Posterior vena cava (tissue), 2 donors: Measurements from ENCODE around the gene PAFAH1B1. TPM values are rescaled to one million over a fixed set of nuclear protein-coding genes. Genes with fewer than 3 reads are reported as not detected.

ENCODE experiments used
- DNase-seq: peaks from one replicate; pipeline ENCODE4 v3.0.0-alpha.2; 2020; ENCODE audit warnings: low spot score
- intact Hi-C, 2 donors: fragments of 100-400 bp; cut with DNase I; formaldehyde crosslinking; loops; one replicate each; pipeline versions ENCODE4 v1.14.1 to v1.14.2; 2022 to 2023
- total RNA-seq, 2 donors: library from RNA; stranded (reverse); fragmentation: NEBNext Ultra II Directional; extraction: Animal tissue kit (Norgen Biotek cat#: 25700); gene quantifications; one replicate each; pipeline ENCODE4 v1.2.1, GENCODE V29; 2021
- donor health status: DM: yes; HTN: yes; CAD: no.
- donor health status: DM: yes; HTN: yes; CAD: no.

PAFAH1B1 gene
- total RNA-seq, 2 donors from 2014 or later, result 129 to 138 TPM

DNA sequence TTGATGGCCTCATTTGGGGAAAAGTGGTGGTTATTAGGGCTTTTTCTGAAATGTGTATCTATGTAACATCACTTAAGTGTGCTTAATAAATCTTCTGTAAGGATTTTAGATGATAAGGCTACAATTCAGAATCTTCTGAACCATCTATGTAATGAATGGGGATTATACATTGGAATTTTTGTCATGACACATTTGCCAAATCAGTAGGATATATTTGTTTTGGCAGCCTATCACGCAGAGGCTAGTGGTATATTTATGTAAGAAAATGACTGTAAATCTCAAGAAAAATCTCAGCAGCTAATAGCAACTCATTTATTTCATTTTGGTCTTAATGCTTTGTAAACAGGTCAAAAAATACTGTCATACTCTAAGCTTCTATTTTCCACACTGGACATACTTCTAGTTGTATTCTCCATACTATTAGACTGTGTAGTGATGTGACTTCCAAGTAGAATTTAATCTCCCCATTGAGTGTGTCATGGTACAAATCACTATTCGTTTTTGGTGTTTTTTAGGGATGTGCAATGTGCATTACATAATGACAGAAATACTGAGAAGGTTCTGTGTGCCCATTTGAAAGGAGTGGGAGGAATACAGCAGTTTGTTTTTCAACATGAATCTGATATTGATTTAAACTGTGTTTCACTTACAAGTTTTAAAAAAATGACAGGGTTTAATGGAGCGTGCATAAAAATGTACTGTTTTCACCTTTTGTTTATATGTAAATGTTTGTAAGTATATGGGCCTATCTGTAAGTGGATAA is 88.9 kb downstream of the PAFAH1B1 start:
- intact Hi-C loops, result no loop called here

DNA sequence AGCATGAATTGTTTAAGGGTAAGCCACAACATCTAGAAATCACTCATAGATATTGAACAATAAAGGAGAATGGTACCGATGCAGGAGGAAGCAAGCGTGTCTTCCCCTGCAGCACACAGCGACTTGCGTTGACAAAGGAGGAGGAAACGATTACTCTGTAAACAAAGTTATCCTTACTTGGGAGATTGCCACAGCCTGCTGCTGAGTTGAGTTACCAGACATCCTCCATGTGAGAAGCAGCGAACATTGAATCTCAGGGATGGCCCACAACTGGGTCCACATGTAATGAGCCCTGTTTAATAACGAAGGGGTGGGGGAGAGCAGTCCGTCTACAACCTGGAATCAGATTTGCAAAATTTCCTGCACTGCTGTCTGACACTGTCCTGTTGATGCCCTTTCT is 90.5 kb downstream of the PAFAH1B1 start:
- DNase-seq, result no peak
- intact Hi-C loops, result no loop called here

More for the DNA sequence above, 88.9 kb downstream of the PAFAH1B1 start:
- no peak for DNase-seq

- intact Hi-C loops, result no loop called here
- DNase-seq, result no peak
Observed at GRCh38 chr17:2684549-2684948, 91.1 kb downstream of the PAFAH1B1 start.

GRCh38 chr17:2685696-2686095 is 92.2 kb downstream of the PAFAH1B1 start:
- no peak for DNase-seq
- intact Hi-C loops, result no loop called here

DNA sequence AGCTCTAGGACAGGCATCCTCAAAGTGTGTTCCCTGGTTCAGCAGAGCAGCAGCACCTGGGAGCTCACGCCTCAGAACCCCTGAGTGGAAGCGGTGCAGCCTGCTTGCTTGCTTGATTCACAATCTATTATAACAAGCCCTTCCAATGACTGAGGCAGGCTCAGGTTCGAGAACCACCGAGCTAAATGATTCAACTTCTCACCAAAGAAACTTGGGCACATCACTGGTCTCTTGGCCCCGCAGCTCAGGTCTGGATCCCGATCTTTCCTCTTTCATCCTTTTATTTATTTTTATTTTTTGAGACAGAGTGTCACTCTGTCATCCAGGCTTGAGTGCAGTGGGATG is 93.6 kb downstream of the PAFAH1B1 start:
- intact Hi-C loops, result no loop called here

GRCh38 chr17:2688351-2689342 is 95.2 kb downstream of the PAFAH1B1 start:
- DNase-seq, result no peak
- intact Hi-C loops, result no loop called here

More for the DNA sequence above, 93.6 kb downstream of the PAFAH1B1 start:
- no peak for DNase-seq

- intact Hi-C loops, result no loop called here
- DNase-seq, result peak; percentile 80
Observed at GRCh38 chr17:2689411-2690164, 96.1 kb downstream of the PAFAH1B1 start.

- DNase-seq, result peak; percentile 74
- intact Hi-C loops, result no loop called here
Observed at GRCh38 chr17:2690165-2691068, 97.0 kb downstream of the PAFAH1B1 start.

DNA sequence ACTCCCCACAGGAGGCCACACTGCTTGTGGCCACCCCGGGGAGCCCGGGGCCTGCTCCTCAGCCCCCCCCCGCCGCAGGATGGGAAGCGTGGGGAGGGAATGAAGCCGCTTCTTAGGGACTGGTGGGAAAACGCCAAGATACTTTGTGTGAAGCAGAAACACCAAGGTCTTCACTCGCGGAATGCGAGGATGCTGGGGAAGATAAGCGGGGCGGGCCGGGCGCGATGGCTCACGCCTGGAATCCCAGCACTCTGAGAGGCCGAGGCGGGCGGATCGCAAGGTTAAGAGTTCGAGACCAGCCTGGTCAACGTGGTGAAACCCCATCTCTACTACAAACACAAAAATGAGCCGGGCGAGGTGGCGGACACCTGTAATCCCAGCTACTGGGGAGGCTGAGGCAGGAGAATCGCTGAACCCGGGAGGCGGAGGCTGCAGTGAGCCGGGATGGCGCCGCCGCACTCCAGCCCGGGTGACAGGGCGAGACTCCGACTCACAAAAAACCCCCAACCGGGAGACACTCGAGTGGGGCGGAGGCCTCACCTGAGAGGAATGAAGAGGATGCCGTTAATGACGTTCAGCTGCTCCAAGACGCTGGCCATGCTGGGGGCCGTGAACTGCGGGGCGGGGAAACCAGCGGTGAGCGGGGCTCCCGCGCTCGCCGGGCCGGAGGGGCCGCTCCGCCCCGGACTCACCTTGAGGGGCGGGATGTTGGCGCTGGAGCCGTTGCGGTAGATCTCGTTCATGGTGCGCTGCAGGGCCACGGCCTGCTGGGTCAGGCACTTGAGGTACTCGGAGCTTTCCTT is 97.8 kb downstream of the PAFAH1B1 start:
- DNase-seq, result no peak
- intact Hi-C loops, result no loop called here

- intact Hi-C loops, result no loop called here
- DNase-seq, result peak; percentile 81
Observed at GRCh38 chr17:2691965-2692780, 98.7 kb downstream of the PAFAH1B1 start.

- intact Hi-C loops, result no loop called here
- DNase-seq, result no peak
Observed at GRCh38 chr17:2692781-2693135, 99.3 kb downstream of the PAFAH1B1 start.

GRCh38 chr17:2693561-2694380 is 100.3 kb downstream of the PAFAH1B1 start:
- no peak for DNase-seq
- intact Hi-C loops, result no loop called here

GRCh38 chr17:2694381-2695242 is 101.2 kb downstream of the PAFAH1B1 start:
- intact Hi-C loops, result no loop called here
- peak; percentile 73 for DNase-seq

DNA sequence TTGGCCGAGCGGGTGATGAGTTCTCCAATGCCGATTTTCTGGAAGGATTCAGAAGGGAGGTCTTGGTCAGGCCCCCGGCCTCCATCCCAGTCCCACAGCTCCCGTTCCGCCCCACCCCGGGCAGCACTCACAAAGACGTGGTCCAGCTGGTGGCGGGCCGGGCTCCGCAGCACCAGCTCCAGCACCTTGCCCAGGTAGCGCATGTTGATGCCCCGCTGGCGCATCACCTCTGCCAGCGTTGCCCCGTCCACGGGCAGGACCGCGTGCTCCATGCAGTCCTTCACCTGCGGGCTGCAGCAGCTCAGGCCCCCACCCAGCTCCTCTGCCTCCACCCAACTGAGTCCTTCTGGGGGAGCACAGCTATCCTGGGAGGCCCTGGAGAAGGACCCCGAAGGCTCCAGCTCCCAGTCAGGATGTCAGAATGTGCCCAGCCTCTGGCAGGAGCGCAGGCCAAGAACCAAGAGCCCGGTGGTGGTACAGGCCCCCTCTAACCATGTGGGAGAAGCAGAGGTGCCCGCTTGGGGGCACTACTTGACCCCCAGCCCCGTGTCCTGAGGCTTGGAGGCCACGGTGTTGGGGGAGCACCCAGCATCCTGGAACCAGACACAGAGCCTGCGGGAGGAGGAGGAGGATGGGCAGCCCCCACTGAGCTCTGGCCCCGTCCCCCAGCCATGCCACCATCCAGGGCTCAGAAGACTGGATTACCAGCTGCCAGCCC is 101.9 kb downstream of the PAFAH1B1 start:
- DNase-seq, result peak; percentile 71
- intact Hi-C loops, result no loop called here
